Right renal cortex interstitium (tissue), 3 donors: ENCODE results near the gene GRK2. TPM values are rescaled to one million over a fixed set of nuclear protein-coding genes. Genes with fewer than 3 reads are reported as not detected.

Source experiments
- polyA plus RNA-seq, 3 donors: library from polyadenylated mRNA; unstranded; fragments of 120-200 nt; gene quantifications; one replicate each; pipeline ENCODE4 v1.2.1, GENCODE V29; 2013; ENCODE audit not compliant: insufficient read length in 3 of 3

Gene GRK2
- polyA plus RNA-seq, 3 donors, result 48.0 to 55.7 (median 49.5) TPM

Other genes with a start within 250 kb of the GRK2 start
- gene SYT12, start 243.3 kb upstream of the GRK2 start, polyA plus RNA-seq, result under 1 TPM; 0.14 to 0.21 (median 0.19) TPM
- gene RHOD, start 209.6 kb upstream of the GRK2 start, polyA plus RNA-seq, result 1 to 10 TPM; 6.1 to 8.8 (median 6.2) TPM
- 10 to 100 TPM; 69.5 to 72.5 (median 71.3) TPM for gene KDM2A, start 147.2 kb upstream of the GRK2 start, polyA plus RNA-seq
- gene ANKRD13D, start 22.8 kb downstream of the GRK2 start, polyA plus RNA-seq, result 10 to 100 TPM; 18.9 to 21.1 (median 20.8) TPM
- 10 to 100 TPM; 16.5 to 22.2 (median 19.6) TPM for gene SSH3, start 37.1 kb downstream of the GRK2 start, polyA plus RNA-seq
- 10 to 100 TPM; 16.2 to 23.2 (median 18.8) TPM for gene POLD4, start 87.1 kb downstream of the GRK2 start, polyA plus RNA-seq
- gene CLCF1, start 107.1 kb downstream of the GRK2 start, polyA plus RNA-seq, result 1 to 10 TPM; 4.2 to 4.8 (median 4.5) TPM
- 10 to 100 TPM; 15.4 to 16.4 (median 16.4) TPM for gene RAD9A, start 125.5 kb downstream of the GRK2 start, polyA plus RNA-seq
- gene PPP1CA, start 135.4 kb downstream of the GRK2 start, polyA plus RNA-seq, result 100 to 1,000 TPM; 132 to 171 (median 159) TPM
- gene TBC1D10C, start 137.6 kb downstream of the GRK2 start, polyA plus RNA-seq, result 1 to 10 TPM; 3.8 to 4.2 (median 4.2) TPM
- gene CARNS1, start 149.2 kb downstream of the GRK2 start, polyA plus RNA-seq, result 1 to 10 TPM; 1.1 to 1.5 (median 1.4) TPM
- gene RPS6KB2, start 162.0 kb downstream of the GRK2 start, polyA plus RNA-seq, result 10 to 100 TPM; 36.0 to 45.1 (median 39.1) TPM
- gene PTPRCAP, start 171.2 kb downstream of the GRK2 start, polyA plus RNA-seq, result 1 to 10 TPM in 2 of 3 donors, under 1 TPM in 1; 0.85 to 2.6 (median 1.9) TPM
- 10 to 100 TPM; 55.1 to 65.0 (median 64.0) TPM for gene CORO1B, start 177.0 kb downstream of the GRK2 start, polyA plus RNA-seq
- not detected for gene GPR152, start 186.3 kb downstream of the GRK2 start, polyA plus RNA-seq
- gene CABP4, start 188.9 kb downstream of the GRK2 start, polyA plus RNA-seq, result 1 to 10 TPM in 1 of 3 donors, under 1 TPM in 2; 0.44 to 1.0 (median 0.64) TPM
- 10 to 100 TPM; 36.0 to 45.1 (median 42.7) TPM for gene TMEM134, start 202.8 kb downstream of the GRK2 start, polyA plus RNA-seq
- gene AIP, start 216.6 kb downstream of the GRK2 start, polyA plus RNA-seq, result 10 to 100 TPM; 61.9 to 72.1 (median 66.7) TPM
- 10 to 100 TPM; 21.5 to 26.4 (median 23.8) TPM for gene PITPNM1, start 238.9 kb downstream of the GRK2 start, polyA plus RNA-seq
- 10 to 100 TPM; 31.3 to 46.8 (median 36.5) TPM for gene CDK2AP2, start 241.7 kb downstream of the GRK2 start, polyA plus RNA-seq